Measurements from ENCODE around the gene TAS1R3.
A peak's percentile ranks its signal among the peaks of the same experiment; 100 is the strongest.

TAS1R3 gene

GRCh38 chr1:1361233-1361981 is 30.3 kb downstream of the TAS1R3 start:
- POLR2A ChIA-PET = no interaction called here
- TF ChIP-seq ZNF384 (IDR thresholded peaks at IDR 0.05) = no peak
- TF ChIP-seq HDGF (IDR thresholded peaks at IDR 0.05; ENCODE audit: borderline replicate concordance) = no peak
- TF ChIP-seq FOXM1 (IDR thresholded peaks at IDR 0.05; ENCODE audit: borderline replicate concordance) = no peak
- TF ChIP-seq TARDBP (IDR thresholded peaks at IDR 0.05) = no peak
- no peak for TF ChIP-seq SUZ12 (IDR thresholded peaks at IDR 0.05)
- no peak for TF ChIP-seq LEF1 (IDR thresholded peaks at IDR 0.05; ENCODE audit: borderline replicate concordance)
- TF ChIP-seq BHLHE40 (IDR thresholded peaks at IDR 0.05; ENCODE audit: borderline replicate concordance) = no peak
- TF ChIP-seq FOXK2 (IDR thresholded peaks at IDR 0.05) = no peak
- no peak for TF ChIP-seq SP1 (IDR thresholded peaks at IDR 0.05)
- TF ChIP-seq PKNOX1 (IDR thresholded peaks at IDR 0.05) = no peak
- no peak for TF ChIP-seq L3MBTL2 (conservative IDR thresholded peaks at IDR 0.05)
- TF ChIP-seq FOXA1 (IDR thresholded peaks at IDR 0.05) = no peak
- no peak for DNase-seq (ENCODE audit: extremely low spot score)
- CTCF ChIA-PET = no interaction called here

- ChIA-PET CTCF (no interaction called here), POLR2A (no interaction called here)
- no peak for TF ChIP-seq ELF4 (IDR thresholded peaks at IDR 0.05)
- no peak for TF ChIP-seq HDGF (IDR thresholded peaks at IDR 0.05; ENCODE audit: borderline replicate concordance)
- TF ChIP-seq FOXK2 (IDR thresholded peaks at IDR 0.05) = no peak
- TF ChIP-seq ARNT (IDR thresholded peaks at IDR 0.05) = no peak
- no peak for TF ChIP-seq BHLHE40 (IDR thresholded peaks at IDR 0.05; ENCODE audit: borderline replicate concordance)
- no peak for TF ChIP-seq NFRKB (IDR thresholded peaks at IDR 0.05)
- no peak for TF ChIP-seq ZNF384 (IDR thresholded peaks at IDR 0.05)
- TF ChIP-seq TARDBP (IDR thresholded peaks at IDR 0.05) = no peak
- TF ChIP-seq CTBP1 (IDR thresholded peaks at IDR 0.05; ENCODE audit: borderline replicate concordance) = no peak
- no peak for TF ChIP-seq SUZ12 (IDR thresholded peaks at IDR 0.05)
- TF ChIP-seq FOXM1 (IDR thresholded peaks at IDR 0.05; ENCODE audit: borderline replicate concordance) = no peak
- TF ChIP-seq FOXA1 (IDR thresholded peaks at IDR 0.05) = no peak
- no peak for DNase-seq (ENCODE audit: extremely low spot score)
Observed at GRCh38 chr1:1361982-1362423, 30.9 kb downstream of the TAS1R3 start.

- TF ChIP-seq FOXM1 (IDR thresholded peaks at IDR 0.05; ENCODE audit: borderline replicate concordance) (no peak), BHLHE40 (IDR thresholded peaks at IDR 0.05; ENCODE audit: borderline replicate concordance) (no peak), LEF1 (IDR thresholded peaks at IDR 0.05; ENCODE audit: borderline replicate concordance) (no peak), ZNF384 (IDR thresholded peaks at IDR 0.05) (no peak), FOXA1 (IDR thresholded peaks at IDR 0.05) (no peak), L3MBTL2 (conservative IDR thresholded peaks at IDR 0.05) (no peak), ARNT (IDR thresholded peaks at IDR 0.05) (no peak), CTBP1 (IDR thresholded peaks at IDR 0.05; ENCODE audit: borderline replicate concordance) (no peak), PKNOX1 (IDR thresholded peaks at IDR 0.05) (no peak)
- DNase-seq (ENCODE audit: extremely low spot score) = no peak
- POLR2A ChIA-PET = no interaction called here
- CTCF ChIA-PET = interaction anchor here (0.6 kb wide), 1 partner anchor 262 kb away, joined by 3 read pairs; no protein-coding TSS in a partner anchor
Observed at GRCh38 chr1:1364266-1364665, 33.2 kb downstream of the TAS1R3 start.

GRCh38 chr1:1365875-1366698 is 35.0 kb downstream of the TAS1R3 start:
- POLR2A ChIA-PET = interaction anchor here (0.8 kb wide), 1 partner anchor 8 kb away, joined by 3 read pairs; no protein-coding TSS in a partner anchor
- CTCF ChIA-PET = no interaction called here
- DNase-seq (ENCODE audit: extremely low spot score) = no peak
- TF ChIP-seq TARDBP (IDR thresholded peaks at IDR 0.05) (peak; percentile 47; the same call in 1 of the 2 replicates), FOXK2 (IDR thresholded peaks at IDR 0.05) (no peak)

- CTCF ChIA-PET = no interaction called here
- POLR2A ChIA-PET = no interaction called here
Observed at GRCh38 chr1:1366699-1367066, 35.6 kb downstream of the TAS1R3 start.

More at GRCh38 chr1:1366699-1367066, 35.6 kb downstream of the TAS1R3 start:
- TF ChIP-seq FOXM1 (IDR thresholded peaks at IDR 0.05; ENCODE audit: borderline replicate concordance) (no peak), FOXK2 (IDR thresholded peaks at IDR 0.05) (no peak), CTBP1 (IDR thresholded peaks at IDR 0.05; ENCODE audit: borderline replicate concordance) (no peak), NFRKB (IDR thresholded peaks at IDR 0.05) (no peak), FOXA1 (IDR thresholded peaks at IDR 0.05) (no peak), ARNT (IDR thresholded peaks at IDR 0.05) (no peak), SP1 (IDR thresholded peaks at IDR 0.05) (no peak), L3MBTL2 (conservative IDR thresholded peaks at IDR 0.05) (no peak), PKNOX1 (IDR thresholded peaks at IDR 0.05) (no peak), BHLHE40 (IDR thresholded peaks at IDR 0.05; ENCODE audit: borderline replicate concordance) (no peak), TARDBP (IDR thresholded peaks at IDR 0.05) (no peak)
- no peak for DNase-seq (ENCODE audit: extremely low spot score)
